IMR-90 (cell line): ENCODE results near the gene BCL2. TPM values are rescaled to one million over a fixed set of nuclear protein-coding genes. Genes with fewer than 3 reads are reported as not detected.

Experiments
- ATAC-seq: fragments of 200-7000 bp; cut with Tn5 transposase; 2 replicates; pipeline ENCODE4 v1.9.1; 2020; ENCODE audit warnings: low read depth, mild to moderate bottlenecking, moderate library complexity
- BruUV-seq: library from RNA; stranded (reverse); fragments of 400-500 nt; replicated peaks from 2 replicates; lab custom pipeline; 2021; lab: Mats Ljungman, UMichigan
- CTCF ChIA-PET: fragments of 300-600 bp; formaldehyde crosslinking; extraction: SDS; loops from one replicate; lab custom pipeline; 2021; ENCODE audit warnings: antibody characterized with exemption; lab: Yijun Ruan, JAX
- POLR2A ChIA-PET: fragments of 300-600 bp; sonication (Branson Sonifier 250); formaldehyde crosslinking; loops from one replicate; lab custom pipeline; 2022; ENCODE audit warnings: antibody characterized with exemption; ENCODE audit not compliant: unreplicated experiment; lab: Charles Lee
- DNase-seq: peaks from one replicate; pipeline ENCODE4 v3.0.0; 2013
- H2AFZ ChIP-seq: replicated peaks from 2 replicates; pipeline ENCODE3; 2013; ENCODE audit warnings: low read length, mild to moderate bottlenecking; ENCODE audit not compliant: poor library complexity
- H2AK5ac ChIP-seq: 2 replicates; pipeline ENCODE4 v1.6.1; 2013; ENCODE audit warnings: low read depth, low read length, inconsistent platforms
- H2AK9ac ChIP-seq: replicated peaks from 2 replicates; pipeline ENCODE3; 2013; ENCODE audit warnings: mild to moderate bottlenecking, low read depth, low read length, moderate library complexity; ENCODE audit not compliant: poor library complexity
- H2BK120ac ChIP-seq: 2 replicates; pipeline ENCODE4 v1.6.1; 2013; ENCODE audit warnings: low read depth, low read length, inconsistent platforms
- H2BK15ac ChIP-seq: 3 replicates; pipeline ENCODE4 v1.6.1; 2013; ENCODE audit warnings: low read depth, low read length, inconsistent platforms
- H2BK20ac ChIP-seq: 2 replicates; pipeline ENCODE4 v1.6.1; 2013; ENCODE audit warnings: low read depth, mild to moderate bottlenecking, inconsistent platforms, low read length, moderate library complexity
- H2BK5ac ChIP-seq: 2 replicates; pipeline ENCODE4 v1.6.1; 2013; ENCODE audit warnings: mild to moderate bottlenecking, low read depth, low read length, inconsistent platforms; ENCODE audit not compliant: poor library complexity, severe bottlenecking
- H3K14ac ChIP-seq: replicated peaks from 2 replicates; pipeline ENCODE4 v1.6.1; 2013; ENCODE audit warnings: low read depth, low read length, inconsistent platforms
- H3K18ac ChIP-seq: 2 replicates; pipeline ENCODE4 v1.6.1; 2013; ENCODE audit warnings: low read depth, low read length, control low read depth
- H3K23ac ChIP-seq: 2 replicates; pipeline ENCODE4 v1.6.1; 2013; ENCODE audit warnings: low read depth, low read length, inconsistent platforms
- H3K27ac ChIP-seq: 2 replicates; pipeline ENCODE4 v1.5.1; 2013; ENCODE audit warnings: mild to moderate bottlenecking, control low read depth, low read length; ENCODE audit not compliant: insufficient read depth
- H3K27me3 ChIP-seq: 2 replicates; pipeline ENCODE4 v1.6.1; 2013; ENCODE audit warnings: low read length; ENCODE audit not compliant: control insufficient read depth, insufficient read depth
- H3K36me3 ChIP-seq: 2 replicates; pipeline ENCODE4 v1.6.1; 2013; ENCODE audit warnings: low read length, mixed read lengths; ENCODE audit not compliant: control insufficient read depth, insufficient read depth
- H3K4ac ChIP-seq: 2 replicates; pipeline ENCODE4 v1.6.1; 2013; ENCODE audit warnings: low read depth, low read length, inconsistent platforms
- H3K4me1 ChIP-seq: 2 replicates; pipeline ENCODE4 v1.6.1; 2013; ENCODE audit warnings: low read length, mixed read lengths; ENCODE audit not compliant: control insufficient read depth, insufficient read depth
- H3K4me2 ChIP-seq: 2 replicates; pipeline ENCODE4 v1.6.1; 2013; ENCODE audit warnings: low read depth, mild to moderate bottlenecking, control low read depth, low read length, moderate library complexity
- H3K4me3 ChIP-seq: 2 replicates; pipeline ENCODE4 v1.5.1; 2013; ENCODE audit warnings: low read depth, mild to moderate bottlenecking, control low read depth, low read length, moderate library complexity; ENCODE audit not compliant: insufficient read depth
- H3K56ac ChIP-seq: 2 replicates; pipeline ENCODE4 v1.6.1; 2013; ENCODE audit warnings: low read length, inconsistent platforms; ENCODE audit not compliant: insufficient read depth; ENCODE audit errors: extremely low read depth
- H3K79me1 ChIP-seq, 2 experiments: 2 replicates each; pipeline ENCODE4 v1.6.1; 2013; ENCODE audit warnings: low read length in 2 of 2, inconsistent platforms in 1 of 2, low read depth in 1 of 2
- H3K9ac ChIP-seq: 2 replicates; pipeline ENCODE4 v1.6.1; 2013; ENCODE audit warnings: low read depth, low read length, control low read depth
- H3K9me1 ChIP-seq: 2 replicates; pipeline ENCODE4 v1.6.1; 2013; ENCODE audit warnings: low read length, inconsistent platforms; ENCODE audit not compliant: insufficient read depth
- H3K9me3 ChIP-seq: 2 replicates; pipeline ENCODE4 v1.6.1; 2013; ENCODE audit warnings: low read length; ENCODE audit not compliant: control insufficient read depth, insufficient read depth
- H4K20me1 ChIP-seq: 2 replicates; pipeline ENCODE4 v1.6.1; 2013; ENCODE audit warnings: low read length, inconsistent platforms; ENCODE audit not compliant: insufficient read depth
- H4K5ac ChIP-seq: 2 replicates; pipeline ENCODE4 v1.6.1; 2013; ENCODE audit warnings: mild to moderate bottlenecking, low read depth, low read length, control low read depth
- H4K8ac ChIP-seq, 2 experiments: 2 replicates each; pipeline ENCODE4 v1.6.1; 2013; ENCODE audit warnings: low read depth in 2 of 2, low read length in 2 of 2, control low read depth in 1 of 2, inconsistent platforms in 1 of 2
- H4K91ac ChIP-seq: 2 replicates; pipeline ENCODE4 v1.6.1; 2013; ENCODE audit warnings: low read depth, low read length, inconsistent platforms; ENCODE audit not compliant: insufficient read depth
- BHLHE40 ChIP-seq: fragments of 150-350 bp; IDR thresholded peaks from 2 replicates; pipeline ENCODE4 v1.6.1; 2016; ENCODE audit warnings: mild to moderate bottlenecking, low read depth, low read length
- CHD1 ChIP-seq: IDR thresholded peaks from 2 replicates; pipeline ENCODE4 v1.6.1; 2012; ENCODE audit warnings: low read depth, low read length, improper control_type of control experiment
- CTCF ChIP-seq: conservative IDR thresholded peaks from 2 replicates; pipeline ENCODE4 v1.5.1; 2012; ENCODE audit warnings: mild to moderate bottlenecking, low read depth, low read length, improper control_type of control experiment
- FOS ChIP-seq: fragments of 150-350 bp; IDR thresholded peaks from 2 replicates; pipeline ENCODE4 v1.6.1; 2016; ENCODE audit warnings: low read depth, low read length
- MAFK ChIP-seq: IDR thresholded peaks from 2 replicates; pipeline ENCODE4 v1.6.1; 2012; ENCODE audit warnings: low read depth, low read length, improper control_type of control experiment
- MAZ ChIP-seq: IDR thresholded peaks from 2 replicates; pipeline ENCODE4 v1.6.1; 2012; ENCODE audit warnings: low read depth, mild to moderate bottlenecking, low read length, improper control_type of control experiment, moderate library complexity, borderline replicate concordance
- MXI1 ChIP-seq: IDR thresholded peaks from 2 replicates; pipeline ENCODE4 v1.6.1; 2012; ENCODE audit warnings: low read depth, mild to moderate bottlenecking, low read length, moderate library complexity, borderline replicate concordance
- NFE2L2 ChIP-seq: fragments of 150-350 bp; IDR thresholded peaks from 2 replicates; pipeline ENCODE4 v1.6.1; 2016; ENCODE audit warnings: low read depth, mild to moderate bottlenecking, low read length
- RFX5 ChIP-seq: IDR thresholded peaks from 2 replicates; pipeline ENCODE4 v1.8.0; 2012; ENCODE audit warnings: low read depth, mild to moderate bottlenecking, low read length, moderate library complexity
- SMC3 ChIP-seq: fragments of 150-350 bp; IDR thresholded peaks from 2 replicates; pipeline ENCODE4 v1.6.1; 2016; ENCODE audit warnings: low read depth, mild to moderate bottlenecking, antibody characterized with exemption, low read length, moderate library complexity
- WGBS, 2 experiments: methylation state at CpG; one replicate each; pipeline versions ENCODE4 v1.1.5 to v1.1.7; 2013; ENCODE audit warnings: missing lambda C conversion rate in 2 of 2; ENCODE audit not compliant: insufficient read length in 1 of 2; ENCODE audit errors: extremely low coverage in 2 of 2; 5-methylcytosine and 5-hydroxymethylcytosine counted together
- dilution Hi-C: fragments of 300-500 bp; cut with HindIII; formaldehyde crosslinking; loops from one replicate; pipeline ENCODE4 v1.14.3; 2018; ENCODE audit warnings: low sequenced_read_pairs; ENCODE audit not compliant: unreplicated experiment
- in situ Hi-C: fragments of 300-500 bp; cut with MboI; formaldehyde crosslinking; loops from 3 replicates; pipeline ENCODE4 v1.14.3; 2019; ENCODE audit warnings: low sequenced_read_pairs, inconsistent platforms, mixed read lengths
- intact Hi-C: fragments of 100-400 bp; cut with micrococcal nuclease; formaldehyde crosslinking; loops from 2 replicates; pipeline ENCODE4 v1.10.0; 2022
- polyA plus RNA-seq, 3 experiments: library from polyadenylated mRNA; depleted of rRNA; stranded (reverse); fragments of >200 nt; gene quantifications; 2 replicates each; pipeline ENCODE4 v1.2.3, GENCODE V29; 2012; ENCODE audit warnings: low replicate concordance in 1 of 3
- total RNA-seq: library from RNA; depleted of rRNA; stranded (reverse); fragments of >200 nt; gene quantifications from 2 replicates; pipeline ENCODE4 v1.2.3, GENCODE V29; 2012
- TF ChIP-seq, protein P1 (sequence below): fragments of 150-350 bp; IDR thresholded peaks from 2 replicates; pipeline ENCODE4 v1.6.1; 2016; ENCODE audit warnings: low read depth, mild to moderate bottlenecking, low read length, moderate library complexity, borderline replicate concordance

The BCL2 gene
- total and polyA plus RNA-seq, 2 of the 4 experiments (the other 2 are of a cell fraction): 0.24 to 0.54 TPM

DNA sequence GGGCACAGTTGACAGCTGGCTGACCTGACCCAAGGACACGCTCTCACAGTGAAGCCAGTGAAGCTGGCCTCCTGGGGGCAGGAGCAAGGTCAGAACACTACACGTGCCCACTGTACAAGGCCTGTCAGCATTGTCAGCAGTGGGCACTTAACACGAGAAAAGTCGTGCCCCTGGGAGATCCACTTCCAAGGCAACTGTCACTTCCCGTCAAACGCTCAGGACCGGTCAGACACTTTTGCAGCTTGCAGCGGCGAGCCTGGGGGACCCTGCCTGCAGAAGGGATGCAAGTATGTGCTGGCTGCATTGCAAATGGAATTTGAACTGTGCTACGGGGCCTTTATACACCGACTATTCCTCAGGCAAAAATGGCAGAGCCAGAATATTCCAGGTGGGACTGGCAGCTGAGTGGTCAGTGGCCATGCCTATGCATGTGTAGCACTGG is 176.2 kb downstream of the BCL2 start:
- ChIA-PET CTCF (interaction anchor here (0.9 kb wide), 1 partner anchor 175 kb away, joined by 3 read pairs; no protein-coding TSS in a partner anchor), POLR2A (no interaction called here)
- DNase-seq: no peak
- Histone ChIP-seq H3K36me3 (no peaks in the 10 kb centered on the region), H3K4ac (no peak overlapping the region), H2BK120ac (no peak overlapping the region), H3K18ac (no peak overlapping the region), H3K27ac (no peak overlapping the region), H2AFZ (no peak overlapping the region), H4K5ac (no peak overlapping the region), H2BK15ac (no peak overlapping the region), H3K4me2 (no peak overlapping the region), H3K9me3 (no peaks in the 10 kb centered on the region), H3K14ac (no peak overlapping the region), H3K4me1 (peaks cover 2% of the 10 kb centered on the region; the same call in 1 of the 2 replicates), H4K91ac (no peak overlapping the region), H2BK20ac (no peak overlapping the region), H3K56ac (no peak overlapping the region), H3K4me3 (no peak overlapping the region), H3K27me3 (peaks cover 12% of the 10 kb centered on the region), H3K79me1 (no peaks in the 10 kb centered on the region), H2AK9ac (peak overlapping the region; percentile 20), H2BK5ac (no peak overlapping the region), H4K8ac (no peak overlapping the region), H3K23ac (no peak overlapping the region), H2AK5ac (no peak overlapping the region), H3K9me1 (no peaks in the 10 kb centered on the region), H3K9ac (no peak overlapping the region), H4K20me1 (no peaks in the 10 kb centered on the region)
- no TSS peak for BruUV-seq
- intact Hi-C loops (no loop called here), in situ Hi-C loops (no loop called here), dilution Hi-C loops (no loop called here)
- ATAC-seq: no peak
- TF ChIP-seq, protein P1, sequence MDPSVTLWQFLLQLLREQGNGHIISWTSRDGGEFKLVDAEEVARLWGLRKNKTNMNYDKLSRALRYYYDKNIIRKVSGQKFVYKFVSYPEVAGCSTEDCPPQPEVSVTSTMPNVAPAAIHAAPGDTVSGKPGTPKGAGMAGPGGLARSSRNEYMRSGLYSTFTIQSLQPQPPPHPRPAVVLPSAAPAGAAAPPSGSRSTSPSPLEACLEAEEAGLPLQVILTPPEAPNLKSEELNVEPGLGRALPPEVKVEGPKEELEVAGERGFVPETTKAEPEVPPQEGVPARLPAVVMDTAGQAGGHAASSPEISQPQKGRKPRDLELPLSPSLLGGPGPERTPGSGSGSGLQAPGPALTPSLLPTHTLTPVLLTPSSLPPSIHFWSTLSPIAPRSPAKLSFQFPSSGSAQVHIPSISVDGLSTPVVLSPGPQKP: no peak
- TF ChIP-seq MAFK: no peak
- no peak for TF ChIP-seq FOS
- no peak for TF ChIP-seq NFE2L2
- no peak for TF ChIP-seq SMC3
- no peak for TF ChIP-seq CHD1
- TF ChIP-seq RFX5: no peak
- TF ChIP-seq MAZ: no peak
- no peak for TF ChIP-seq MXI1
- no peak for TF ChIP-seq BHLHE40
- no peak for TF ChIP-seq CTCF
- 61% methylated on average over 4 of the region's 11 CpGs; no CpG with 5 or more reads in 1 of the 2 experiments for WGBS, 2 experiments
